Measurements from ENCODE around the gene ENO2. TPM values are rescaled to one million over a fixed set of nuclear protein-coding genes. Genes with fewer than 3 reads are reported as not detected.

The ENO2 gene
- total RNA-seq, 2 donors from 2014 or later = 104 to 139 TPM

DNA sequence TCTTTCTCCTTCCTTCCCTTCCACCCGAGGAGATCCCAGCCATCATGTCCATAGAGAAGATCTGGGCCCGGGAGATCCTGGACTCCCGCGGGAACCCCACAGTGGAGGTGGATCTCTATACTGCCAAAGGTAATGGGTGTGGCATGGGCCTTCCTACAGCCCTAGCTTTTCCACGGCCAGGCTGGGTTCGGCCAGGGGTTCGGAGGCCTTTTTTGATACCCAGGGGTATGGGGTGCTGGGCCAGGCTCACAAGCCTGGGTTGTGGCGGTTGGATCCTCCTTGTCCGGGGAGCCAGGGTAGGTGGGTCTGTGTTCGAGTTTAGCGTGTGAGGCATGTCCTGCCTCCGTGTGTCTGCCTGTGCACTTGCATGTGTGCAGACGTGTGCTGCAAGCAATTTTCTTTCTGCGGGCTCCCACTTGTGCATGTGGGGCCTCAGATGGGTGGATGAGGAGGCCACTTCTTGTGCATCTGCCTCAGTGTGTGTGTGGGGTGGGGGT, 1.5 kb downstream of the ENO2 start:
- H3K4me3 Mint-ChIP-seq = peak overlapping the region; percentile 77
- Histone ChIP-seq H3K27me3 (ENCODE audit: control insufficient read depth, insufficient read depth, low read length, poor library complexity, severe bottlenecking) (peaks cover 19% of the 10 kb centered on the region), H3K4me1 (ENCODE audit: control insufficient read depth, insufficient read depth, low read length) (no peaks in the 10 kb centered on the region), H3K27ac (ENCODE audit: low read depth, low read length) (no peak overlapping the region), H3K9ac (ENCODE audit: extremely low read depth, low read length, poor library complexity, severe bottlenecking) (no peak overlapping the region), H3K36me3 (ENCODE audit: control insufficient read depth, insufficient read depth, low read length) (peaks cover 6% of the 10 kb centered on the region), H3K9me3 (ENCODE audit: control insufficient read depth, low read length) (no peaks in the 10 kb centered on the region), H3K4me3 (ENCODE audit: low read length) (peak overlapping the region; percentile 66)
- no peaks in the 10 kb centered on the region for H3K9me3 Mint-ChIP-seq
- WGBS, 2 experiments (ENCODE audit: insufficient coverage in 1 of 2, insufficient read length in 1 of 2) = 79 to 91% methylated on average over 6 to 14 of the region's 14 CpGs
- H3K36me3 Mint-ChIP-seq (ENCODE audit: low read depth) = peaks cover 31% of the 10 kb centered on the region
- H3K4me1 Mint-ChIP-seq = peaks cover 42% of the 10 kb centered on the region
- no peak overlapping the region for H3K27ac Mint-ChIP-seq
- peaks cover 52% of the 10 kb centered on the region for H3K27me3 Mint-ChIP-seq (ENCODE audit: insufficient read depth)
- TF ChIP-seq, protein P1, sequence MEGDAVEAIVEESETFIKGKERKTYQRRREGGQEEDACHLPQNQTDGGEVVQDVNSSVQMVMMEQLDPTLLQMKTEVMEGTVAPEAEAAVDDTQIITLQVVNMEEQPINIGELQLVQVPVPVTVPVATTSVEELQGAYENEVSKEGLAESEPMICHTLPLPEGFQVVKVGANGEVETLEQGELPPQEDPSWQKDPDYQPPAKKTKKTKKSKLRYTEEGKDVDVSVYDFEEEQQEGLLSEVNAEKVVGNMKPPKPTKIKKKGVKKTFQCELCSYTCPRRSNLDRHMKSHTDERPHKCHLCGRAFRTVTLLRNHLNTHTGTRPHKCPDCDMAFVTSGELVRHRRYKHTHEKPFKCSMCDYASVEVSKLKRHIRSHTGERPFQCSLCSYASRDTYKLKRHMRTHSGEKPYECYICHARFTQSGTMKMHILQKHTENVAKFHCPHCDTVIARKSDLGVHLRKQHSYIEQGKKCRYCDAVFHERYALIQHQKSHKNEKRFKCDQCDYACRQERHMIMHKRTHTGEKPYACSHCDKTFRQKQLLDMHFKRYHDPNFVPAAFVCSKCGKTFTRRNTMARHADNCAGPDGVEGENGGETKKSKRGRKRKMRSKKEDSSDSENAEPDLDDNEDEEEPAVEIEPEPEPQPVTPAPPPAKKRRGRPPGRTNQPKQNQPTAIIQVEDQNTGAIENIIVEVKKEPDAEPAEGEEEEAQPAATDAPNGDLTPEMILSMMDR (conservative IDR thresholded peaks at IDR 0.05) = no peak
- DNase-seq = no peak

GRCh38 chr12:6916426-6917200, 2.2 kb downstream of the ENO2 start:
- peaks cover 42% of the 10 kb centered on the region for H3K4me1 Mint-ChIP-seq
- Histone ChIP-seq H3K9ac (ENCODE audit: extremely low read depth, low read length, poor library complexity, severe bottlenecking) (no peak overlapping the region), H3K27ac (ENCODE audit: low read depth, low read length) (no peak overlapping the region), H3K36me3 (ENCODE audit: control insufficient read depth, insufficient read depth, low read length) (peaks cover 6% of the 10 kb centered on the region), H3K9me3 (ENCODE audit: control insufficient read depth, low read length) (no peaks in the 10 kb centered on the region), H3K4me1 (ENCODE audit: control insufficient read depth, insufficient read depth, low read length) (no peaks in the 10 kb centered on the region), H3K27me3 (ENCODE audit: control insufficient read depth, insufficient read depth, low read length, poor library complexity, severe bottlenecking) (peaks cover 12% of the 10 kb centered on the region), H3K4me3 (ENCODE audit: low read length) (peak overlapping the region; percentile 66)
- H3K36me3 Mint-ChIP-seq (ENCODE audit: low read depth) = peaks cover 33% of the 10 kb centered on the region
- H3K27me3 Mint-ChIP-seq (ENCODE audit: insufficient read depth) = peaks cover 44% of the 10 kb centered on the region
- H3K27ac Mint-ChIP-seq = no peak overlapping the region
- no peaks in the 10 kb centered on the region for H3K9me3 Mint-ChIP-seq
- TF ChIP-seq, protein P1 (conservative IDR thresholded peaks at IDR 0.05) = no peak
- WGBS, 2 experiments (ENCODE audit: insufficient coverage in 1 of 2, insufficient read length in 1 of 2) = 91 to 93% methylated on average over 7 to 11 of the region's 11 CpGs
- H3K4me3 Mint-ChIP-seq = no peak overlapping the region
- DNase-seq = no peak

GRCh38 chr12:6917491-6918231, 3.3 kb downstream of the ENO2 start:
- Histone ChIP-seq H3K4me3 (ENCODE audit: low read length) (no peak overlapping the region), H3K9me3 (ENCODE audit: control insufficient read depth, low read length) (no peaks in the 10 kb centered on the region), H3K27me3 (ENCODE audit: control insufficient read depth, insufficient read depth, low read length, poor library complexity, severe bottlenecking) (peaks cover 12% of the 10 kb centered on the region), H3K27ac (ENCODE audit: low read depth, low read length) (no peak overlapping the region), H3K9ac (ENCODE audit: extremely low read depth, low read length, poor library complexity, severe bottlenecking) (no peak overlapping the region), H3K36me3 (ENCODE audit: control insufficient read depth, insufficient read depth, low read length) (peaks cover 6% of the 10 kb centered on the region), H3K4me1 (ENCODE audit: control insufficient read depth, insufficient read depth, low read length) (no peaks in the 10 kb centered on the region)
- no peaks in the 10 kb centered on the region for H3K9me3 Mint-ChIP-seq
- H3K27ac Mint-ChIP-seq = no peak overlapping the region
- peaks cover 41% of the 10 kb centered on the region for H3K4me1 Mint-ChIP-seq
- peak; percentile 66 for DNase-seq
- 90 to 91% methylated on average over 10 to 14 of the region's 14 CpGs for WGBS, 2 experiments (ENCODE audit: insufficient coverage in 1 of 2, insufficient read length in 1 of 2)
- no peak overlapping the region for H3K4me3 Mint-ChIP-seq
- TF ChIP-seq, protein P1 (conservative IDR thresholded peaks at IDR 0.05) = no peak
- H3K36me3 Mint-ChIP-seq (ENCODE audit: low read depth) = peaks cover 38% of the 10 kb centered on the region
- H3K27me3 Mint-ChIP-seq (ENCODE audit: insufficient read depth) = peaks cover 34% of the 10 kb centered on the region

Data from endodermal cell (in vitro differentiated cells).